ENCODE data around the gene FGFRL1.

FGFRL1 gene

DNA sequence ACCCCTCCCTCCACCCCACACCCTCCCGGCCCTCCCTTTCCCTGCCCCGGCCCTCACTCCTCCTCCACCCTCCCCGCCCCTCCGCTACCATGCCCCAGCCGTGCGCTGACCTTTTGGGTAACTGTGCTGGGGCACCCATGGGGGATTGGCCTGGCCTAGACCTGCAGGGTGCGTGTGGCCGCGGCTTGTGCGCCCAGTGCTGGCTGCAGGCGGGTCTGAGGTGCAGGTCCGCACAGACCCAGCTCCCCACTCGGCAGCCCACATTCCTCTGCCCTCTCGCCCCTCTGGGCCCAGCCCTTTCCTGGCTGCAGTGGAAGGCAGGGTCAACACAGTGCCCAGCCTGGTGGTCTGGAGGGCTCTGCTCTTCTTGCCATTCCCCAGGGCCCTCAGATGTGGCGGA is 24.7 kb downstream of the FGFRL1 start:
- ATAC-seq (ENCODE audit: low read depth) = no peak
- H3K27me3 Mint-ChIP-seq = peaks cover 1% of the 10 kb centered on the region
- no peak for DNase-seq (ENCODE audit: low spot score in 2 of 2)
- H3K4me3 Mint-ChIP-seq = no peak overlapping the region
- H3K36me3 Mint-ChIP-seq = no peaks in the 10 kb centered on the region
- no peaks in the 10 kb centered on the region for H3K4me1 Mint-ChIP-seq
- no peaks in the 10 kb centered on the region for H3K9me3 Mint-ChIP-seq
- no peak overlapping the region for H3K27ac Mint-ChIP-seq

DNA sequence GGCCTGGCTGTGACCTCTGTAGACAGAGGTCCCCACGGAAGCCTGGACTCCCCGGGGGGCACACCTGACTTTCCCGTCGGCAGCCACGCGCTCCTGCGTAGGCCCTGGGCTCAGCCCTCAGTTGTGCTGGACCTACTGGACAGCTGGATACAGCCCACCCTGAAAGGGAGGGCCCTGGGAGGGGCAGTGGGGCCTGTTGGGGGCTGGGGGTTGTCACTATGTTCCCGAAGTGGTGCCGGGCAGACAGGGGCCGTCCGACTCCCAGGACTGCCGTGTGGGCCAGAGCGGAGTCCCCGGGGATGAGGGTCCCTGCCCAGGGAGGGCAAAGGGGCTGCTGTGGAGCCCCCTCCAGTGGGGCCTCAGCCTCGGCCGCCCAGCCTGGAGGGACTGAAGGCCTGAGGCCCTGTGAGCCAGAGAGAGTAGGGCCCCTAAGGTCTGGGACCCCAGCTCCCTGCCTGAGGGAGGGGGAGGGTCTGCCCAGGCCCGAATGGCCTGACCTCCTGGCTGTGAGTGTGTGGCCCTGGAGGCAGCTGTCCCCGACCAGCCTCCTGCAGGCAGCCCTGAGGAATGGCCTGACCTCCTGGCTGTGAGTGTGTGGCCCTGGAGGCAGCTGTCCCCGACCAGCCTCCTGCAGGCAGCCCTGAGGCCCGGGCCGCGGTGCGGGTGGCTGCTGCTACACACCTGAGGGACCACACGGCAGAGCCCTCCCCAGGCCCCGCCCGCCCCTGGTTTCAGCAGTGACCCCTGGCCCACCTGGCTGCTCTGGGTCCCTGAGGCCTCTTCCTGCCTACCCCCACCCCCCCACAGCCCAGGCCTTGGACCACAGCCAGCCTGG is 25.8 kb downstream of the FGFRL1 start:
- ATAC-seq (ENCODE audit: low read depth) (no peak), DNase-seq (ENCODE audit: low spot score in 2 of 2) (no peak)
- Mint-ChIP-seq H3K4me1 (no peaks in the 10 kb centered on the region), H3K27me3 (peaks cover 1% of the 10 kb centered on the region), H3K4me3 (no peak overlapping the region), H3K9me3 (no peaks in the 10 kb centered on the region), H3K36me3 (no peaks in the 10 kb centered on the region), H3K27ac (no peak overlapping the region)

DNA sequence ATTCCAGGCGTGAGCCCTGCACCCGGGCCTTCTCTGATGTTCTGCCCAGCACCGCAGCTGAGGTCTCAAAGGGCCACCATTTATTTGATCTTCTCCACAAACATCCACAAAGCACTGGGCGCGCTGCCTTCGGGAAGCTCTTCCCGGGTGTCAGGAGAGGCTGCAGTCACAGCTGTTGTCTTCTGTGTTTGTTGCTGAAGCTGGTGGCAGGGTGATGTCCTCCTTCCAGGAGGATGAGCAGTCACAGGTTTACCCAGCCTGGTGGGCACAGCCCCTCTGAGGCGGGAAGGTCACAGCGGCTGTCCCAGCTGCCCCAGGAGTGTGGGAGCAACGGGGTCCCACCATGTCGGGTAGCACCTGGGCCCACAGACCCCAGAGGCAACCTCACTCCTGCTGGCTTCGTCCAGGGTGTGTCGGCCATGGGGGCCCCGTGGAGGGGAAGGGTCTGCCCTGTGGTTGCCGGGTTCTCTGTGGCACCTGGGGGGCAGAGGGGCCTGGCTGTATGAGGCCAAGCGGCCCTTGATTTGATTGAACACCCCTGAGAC is 27.6 kb downstream of the FGFRL1 start:
- Mint-ChIP-seq H3K9me3 (no peaks in the 10 kb centered on the region), H3K4me3 (no peak overlapping the region), H3K4me1 (no peaks in the 10 kb centered on the region), H3K36me3 (no peaks in the 10 kb centered on the region), H3K27me3 (peaks cover 8% of the 10 kb centered on the region), H3K27ac (no peak overlapping the region)
- no peak for DNase-seq (ENCODE audit: low spot score in 2 of 2)
- no peak for ATAC-seq (ENCODE audit: low read depth)

- Mint-ChIP-seq H3K4me1 (no peaks in the 10 kb centered on the region), H3K9me3 (no peaks in the 10 kb centered on the region), H3K27ac (no peak overlapping the region), H3K4me3 (no peak overlapping the region), H3K36me3 (no peaks in the 10 kb centered on the region), H3K27me3 (peaks cover 8% of the 10 kb centered on the region)
- no peak for ATAC-seq (ENCODE audit: low read depth)
- DNase-seq (ENCODE audit: low spot score in 2 of 2) = no peak
These were observed 28.3 kb downstream of the FGFRL1 start for GRCh38 chr4:1039493-1040343.

DNA sequence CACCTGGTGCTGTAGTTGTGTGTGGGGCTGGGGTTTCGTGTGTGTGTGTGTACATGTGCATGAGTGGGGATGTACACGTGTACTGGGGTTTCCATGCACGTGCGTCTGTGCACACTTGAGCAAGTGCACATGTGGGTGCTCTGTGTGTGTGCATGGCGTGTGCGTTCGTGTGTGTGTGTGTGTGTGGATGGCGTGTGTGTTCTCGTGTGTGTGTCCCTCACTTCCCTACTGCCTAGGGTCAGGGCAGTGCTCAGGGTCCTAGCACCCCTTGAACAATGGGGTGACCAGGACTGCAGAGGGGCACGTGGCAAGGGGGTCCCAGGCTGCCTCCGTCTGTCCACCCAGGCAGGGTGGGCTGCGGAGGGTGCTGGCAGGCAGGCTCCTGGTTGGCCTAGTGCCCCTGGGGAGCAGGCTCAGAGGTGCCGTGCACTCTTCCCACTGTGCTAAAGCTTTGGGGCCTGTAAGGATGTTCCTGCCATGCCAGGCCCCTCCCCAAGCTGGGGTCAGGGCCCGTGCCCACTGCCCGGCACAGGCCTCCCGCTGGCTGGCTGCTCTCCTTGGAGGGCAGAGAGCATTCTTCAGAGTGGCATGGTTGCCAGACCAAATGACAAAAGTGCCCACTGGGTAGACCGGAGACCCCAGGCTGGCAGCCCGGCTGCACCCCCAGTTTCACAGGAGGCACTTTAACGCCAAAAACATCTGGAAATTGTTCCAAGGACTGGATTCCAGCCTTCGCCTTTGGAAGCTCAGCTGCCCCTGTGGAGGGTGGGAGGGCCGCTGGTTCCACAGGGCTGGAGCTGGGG is 29.1 kb downstream of the FGFRL1 start:
- H3K27ac Mint-ChIP-seq = no peak overlapping the region
- ATAC-seq (ENCODE audit: low read depth) (no peak), DNase-seq (ENCODE audit: low spot score in 2 of 2) (no peak)
- H3K36me3 Mint-ChIP-seq = no peaks in the 10 kb centered on the region
- no peak overlapping the region for H3K4me3 Mint-ChIP-seq
- H3K27me3 Mint-ChIP-seq = peaks cover 12% of the 10 kb centered on the region
- no peaks in the 10 kb centered on the region for H3K4me1 Mint-ChIP-seq
- H3K9me3 Mint-ChIP-seq = no peaks in the 10 kb centered on the region

- Mint-ChIP-seq H3K27me3 (peaks cover 14% of the 10 kb centered on the region), H3K36me3 (no peaks in the 10 kb centered on the region), H3K4me1 (no peaks in the 10 kb centered on the region), H3K27ac (no peak overlapping the region), H3K9me3 (no peaks in the 10 kb centered on the region), H3K4me3 (no peak overlapping the region)
- DNase-seq (ENCODE audit: low spot score in 2 of 2) (no peak), ATAC-seq (ENCODE audit: low read depth) (peak; percentile 22)
These were observed 29.9 kb downstream of the FGFRL1 start for GRCh38 chr4:1041147-1041935.

DNA sequence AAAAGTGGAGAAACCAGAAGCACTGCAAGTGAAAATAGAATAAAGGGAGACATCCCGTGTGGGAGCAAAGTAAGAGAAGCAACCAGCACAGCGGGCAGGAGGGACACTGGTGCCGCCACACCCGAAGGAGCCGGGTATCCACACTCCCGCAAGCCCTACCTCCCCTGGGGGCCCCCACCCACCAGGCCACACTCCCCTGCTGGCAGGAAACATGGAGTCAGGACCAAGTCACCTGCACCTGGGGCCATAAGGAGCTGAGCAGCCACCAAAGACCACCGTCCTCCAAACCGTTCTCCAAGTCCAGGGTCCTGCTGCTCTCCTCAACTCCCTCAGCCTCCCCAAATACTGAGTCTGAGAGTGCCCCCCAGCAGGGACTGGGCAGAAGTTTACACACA is 30.5 kb downstream of the FGFRL1 start:
- Mint-ChIP-seq H3K27me3 (peaks cover 16% of the 10 kb centered on the region), H3K36me3 (no peaks in the 10 kb centered on the region), H3K4me3 (no peak overlapping the region), H3K9me3 (no peaks in the 10 kb centered on the region), H3K27ac (no peak overlapping the region), H3K4me1 (peaks cover 2% of the 10 kb centered on the region)
- no peak for DNase-seq (ENCODE audit: low spot score in 2 of 2)
- no peak for ATAC-seq (ENCODE audit: low read depth)

DNA sequence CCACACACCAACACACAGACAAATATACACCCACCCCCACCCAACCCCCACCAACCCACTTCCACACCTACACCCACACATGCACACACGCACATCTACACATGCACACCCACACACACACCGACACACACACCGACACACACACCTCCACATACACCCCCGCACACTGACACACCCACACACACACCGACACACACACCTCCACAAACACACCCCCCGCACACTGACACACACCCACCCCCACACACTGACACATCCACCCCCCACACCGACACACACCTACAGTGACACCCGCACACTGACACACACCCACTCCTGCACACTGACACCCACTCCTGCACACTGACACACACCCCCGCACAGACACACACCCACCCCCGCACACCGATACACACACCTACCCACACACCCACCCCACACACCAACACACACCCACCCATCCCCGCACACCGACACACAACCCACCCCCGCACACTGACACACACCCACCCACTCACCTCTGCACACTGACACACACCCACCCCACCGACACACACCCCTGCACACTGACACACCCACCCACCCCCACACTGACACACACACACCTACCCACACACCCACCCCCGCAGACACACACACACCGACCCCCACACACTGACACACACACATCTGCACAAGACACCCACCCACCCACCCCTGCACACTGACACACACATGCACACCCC is 31.1 kb downstream of the FGFRL1 start:
- ATAC-seq (ENCODE audit: low read depth) (no peak), DNase-seq (ENCODE audit: low spot score in 2 of 2) (no peak)
- Mint-ChIP-seq H3K27me3 (peaks cover 18% of the 10 kb centered on the region), H3K9me3 (no peaks in the 10 kb centered on the region), H3K27ac (no peak overlapping the region), H3K36me3 (no peaks in the 10 kb centered on the region), H3K4me3 (no peak overlapping the region), H3K4me1 (peaks cover 2% of the 10 kb centered on the region)

DNA sequence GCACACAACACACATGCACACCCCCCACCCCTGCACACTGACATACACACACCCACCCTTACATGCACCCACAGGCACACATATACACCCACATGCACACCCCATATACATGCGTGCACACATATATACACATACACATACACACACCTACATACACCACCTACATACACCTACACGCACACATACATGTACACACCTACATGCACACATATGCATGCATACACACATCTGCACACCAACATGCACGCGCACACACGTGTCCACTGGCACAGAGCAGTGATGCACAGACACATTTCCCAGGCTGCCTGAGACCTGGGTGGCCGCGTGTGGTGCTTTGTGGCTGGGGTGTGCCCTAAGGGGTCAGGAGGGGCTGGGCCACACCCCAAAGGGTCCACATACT is 31.7 kb downstream of the FGFRL1 start:
- peaks cover 22% of the 10 kb centered on the region for H3K27me3 Mint-ChIP-seq
- DNase-seq (ENCODE audit: low spot score in 2 of 2) (no peak), ATAC-seq (ENCODE audit: low read depth) (no peak)
- H3K9me3 Mint-ChIP-seq = no peaks in the 10 kb centered on the region
- H3K27ac Mint-ChIP-seq = no peak overlapping the region
- H3K4me1 Mint-ChIP-seq = peaks cover 2% of the 10 kb centered on the region
- no peaks in the 10 kb centered on the region for H3K36me3 Mint-ChIP-seq
- no peak overlapping the region for H3K4me3 Mint-ChIP-seq

DNA sequence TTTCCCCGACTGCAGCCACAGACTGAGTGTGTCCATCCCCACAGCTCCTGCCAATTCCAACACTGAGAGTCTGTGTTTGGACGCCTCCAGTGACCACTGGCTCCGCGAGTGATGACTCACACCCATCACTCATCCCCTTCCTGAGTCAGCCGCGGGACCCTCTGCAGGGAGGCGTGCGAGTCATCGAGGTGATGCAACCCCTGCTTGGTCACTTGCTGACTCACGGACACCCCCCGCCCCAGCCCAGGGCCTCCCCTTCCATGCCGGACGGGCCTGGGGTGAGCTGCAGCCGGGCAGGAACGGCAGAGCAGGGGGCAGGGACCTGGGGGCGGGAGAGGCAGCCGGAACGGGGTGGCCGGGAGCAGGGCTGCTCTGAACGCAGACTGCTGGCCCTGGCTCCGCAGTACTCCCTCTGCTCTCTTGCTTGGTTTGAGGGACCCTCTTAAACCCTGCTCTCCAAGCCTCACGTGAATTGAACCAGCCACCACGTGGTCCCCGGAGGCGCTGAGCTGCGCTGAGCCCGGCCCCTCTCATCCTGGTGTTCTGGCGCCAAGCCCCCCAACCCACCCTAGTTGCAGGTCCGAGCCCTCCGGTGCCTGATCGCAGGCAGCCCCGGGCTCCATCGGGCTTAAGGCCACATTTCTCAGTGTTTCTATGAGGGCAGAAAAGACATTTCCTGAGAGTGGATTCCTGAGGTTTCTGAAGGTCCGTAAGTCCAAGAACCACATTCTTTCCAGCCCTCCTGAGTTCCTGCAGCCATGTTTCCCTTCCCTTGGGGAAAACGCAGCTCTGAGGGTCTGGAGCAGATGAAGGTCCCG is 32.4 kb downstream of the FGFRL1 start:
- no peak for DNase-seq (ENCODE audit: low spot score in 2 of 2)
- no peak overlapping the region for H3K27ac Mint-ChIP-seq
- no peaks in the 10 kb centered on the region for H3K9me3 Mint-ChIP-seq
- H3K4me1 Mint-ChIP-seq = peaks cover 2% of the 10 kb centered on the region
- no peak overlapping the region for H3K4me3 Mint-ChIP-seq
- no peaks in the 10 kb centered on the region for H3K36me3 Mint-ChIP-seq
- ATAC-seq (ENCODE audit: low read depth) = no peak
- peaks cover 22% of the 10 kb centered on the region for H3K27me3 Mint-ChIP-seq

DNA sequence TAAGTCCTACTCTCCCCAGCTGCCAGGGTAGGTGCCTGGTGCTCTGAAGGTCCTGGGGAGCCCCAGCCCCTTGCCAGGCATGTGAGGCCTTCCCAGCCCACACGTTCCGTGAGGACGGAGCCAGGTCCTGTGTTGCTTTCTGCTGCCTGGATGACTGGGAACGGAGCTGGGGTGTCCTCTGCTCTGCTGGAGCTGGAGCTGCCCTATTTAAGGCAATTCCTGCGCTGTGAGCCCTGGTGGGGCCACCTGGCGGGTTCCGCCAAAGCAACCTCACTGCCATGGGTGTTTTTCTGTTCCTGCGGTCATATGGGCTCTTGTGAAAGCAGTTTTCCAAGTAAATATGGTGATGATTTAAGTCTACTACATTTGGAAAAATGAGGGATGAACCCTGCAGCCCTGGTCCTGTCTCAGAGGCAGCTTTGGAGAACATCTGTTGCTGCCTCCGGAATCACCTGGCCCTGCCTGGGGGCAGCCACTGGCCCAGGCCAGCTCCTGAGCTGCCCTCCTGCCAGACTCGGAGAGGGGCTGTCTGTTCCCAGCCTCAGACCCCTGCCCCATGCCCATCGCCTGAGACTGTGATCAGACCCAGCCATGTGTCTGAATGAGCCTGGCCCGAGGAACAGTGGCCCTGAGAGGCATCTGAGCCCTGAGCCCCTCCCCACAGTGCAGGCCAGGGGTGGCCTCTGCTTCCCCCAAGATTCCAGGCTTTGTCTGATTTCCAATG is 33.2 kb downstream of the FGFRL1 start:
- peaks cover 27% of the 10 kb centered on the region for H3K27me3 Mint-ChIP-seq
- H3K4me1 Mint-ChIP-seq = peaks cover 7% of the 10 kb centered on the region
- ATAC-seq (ENCODE audit: low read depth) (no peak), DNase-seq (ENCODE audit: low spot score in 2 of 2) (no peak)
- H3K36me3 Mint-ChIP-seq = peaks cover 2% of the 10 kb centered on the region
- no peak overlapping the region for H3K4me3 Mint-ChIP-seq
- H3K9me3 Mint-ChIP-seq = no peaks in the 10 kb centered on the region
- no peak overlapping the region for H3K27ac Mint-ChIP-seq

DNA sequence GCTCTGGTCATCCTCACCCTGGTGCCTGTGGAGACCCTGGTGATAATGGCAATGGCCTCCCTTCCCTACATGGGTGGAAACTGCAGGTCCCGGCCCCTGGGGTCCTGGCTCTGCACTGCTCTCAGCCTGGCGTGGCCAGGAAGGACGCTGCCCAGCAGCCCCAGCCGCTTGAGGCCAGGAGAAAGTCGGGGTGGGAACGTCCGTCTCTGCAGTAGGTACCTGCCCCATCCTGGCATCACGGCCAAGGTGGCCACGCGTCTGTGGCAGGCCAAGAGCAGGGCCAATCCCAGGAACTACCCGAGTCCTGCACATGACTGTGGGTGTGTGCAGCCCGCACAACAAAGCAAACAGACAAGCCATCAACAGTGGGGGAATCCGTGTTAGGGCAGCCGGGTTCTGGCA is 33.8 kb downstream of the FGFRL1 start:
- peaks cover 2% of the 10 kb centered on the region for H3K36me3 Mint-ChIP-seq
- ATAC-seq (ENCODE audit: low read depth) (no peak), DNase-seq (ENCODE audit: low spot score in 2 of 2) (no peak)
- H3K9me3 Mint-ChIP-seq = no peaks in the 10 kb centered on the region
- no peak overlapping the region for H3K27ac Mint-ChIP-seq
- no peak overlapping the region for H3K4me3 Mint-ChIP-seq
- H3K27me3 Mint-ChIP-seq = peaks cover 27% of the 10 kb centered on the region
- H3K4me1 Mint-ChIP-seq = peaks cover 7% of the 10 kb centered on the region

All from memory B cell (primary cell).